CD4-positive, alpha-beta memory T cell (primary cell): ENCODE results near the gene HNRNPA1. TPM values are rescaled to one million over a fixed set of nuclear protein-coding genes. Genes with fewer than 3 reads are reported as not detected.
"Not testable (repeated sequence)": the region's sequence is repeated elsewhere in the genome, so short reads cannot be mapped to it uniquely, and the experiment has no call there.

Source experiments
- CTCF ChIA-PET: fragments of 350-600 bp; sonication (Branson Sonifier 250); formaldehyde crosslinking; loops from one replicate; lab custom pipeline; 2021; ENCODE audit warnings: inconsistent platforms; ENCODE audit not compliant: partially characterized antibody; lab: Charles Lee
- POLR2A ChIA-PET: fragments of 350-600 bp; sonication (Branson Sonifier 250); formaldehyde crosslinking; loops from one replicate; lab custom pipeline; 2021; ENCODE audit not compliant: partially characterized antibody; lab: Charles Lee
- DNase-seq, 5 donors: peaks; one replicate each; pipeline versions ENCODE4 v3.0.0 to v3.0.0-alpha.2; 2020 to 2022; ENCODE audit warnings: mixed read lengths in 1 of 5
- H3K27ac ChIP-seq: one replicate; pipeline ENCODE4 v1.7.0; 2013; ENCODE audit warnings: low read depth, low read length
- H3K27me3 ChIP-seq: 2 replicates; pipeline ENCODE4 v1.7.0; 2013; ENCODE audit warnings: mild to moderate bottlenecking, low read length, moderate library complexity; ENCODE audit not compliant: insufficient read depth
- H3K36me3 ChIP-seq: 2 replicates; pipeline ENCODE4 v1.7.0; 2013; ENCODE audit warnings: mild to moderate bottlenecking, low read length, moderate library complexity; ENCODE audit not compliant: insufficient read depth
- H3K4me1 ChIP-seq: 2 replicates; pipeline ENCODE4 v1.7.0; 2013; ENCODE audit warnings: mild to moderate bottlenecking, low read length, moderate library complexity; ENCODE audit not compliant: insufficient read depth
- H3K4me3 ChIP-seq, 2 donors: one replicate each; pipeline ENCODE4 v1.7.0; 2013; ENCODE audit warnings: low read length in 2 of 2, mild to moderate bottlenecking in 1 of 2
- H3K9me3 ChIP-seq, 2 donors: one replicate each; pipeline ENCODE4 v1.7.0; 2013; ENCODE audit warnings: low read length in 2 of 2, control low read depth in 1 of 2; ENCODE audit not compliant: control insufficient read depth in 1 of 2
- H3K27ac Mint-ChIP-seq, 7 donors: one replicate each; pipeline ENCODE4 v1.8.0; 2020 to 2021; ENCODE audit warnings: mixed read lengths in 7 of 7, mild to moderate bottlenecking in 6 of 7, inconsistent platforms in 3 of 7, moderate library complexity in 3 of 7
- H3K27me3 Mint-ChIP-seq, 2 donors: one replicate each; pipeline ENCODE4 v1.8.0; 2020 to 2021; ENCODE audit warnings: mixed read lengths in 2 of 2
- H3K36me3 Mint-ChIP-seq, 2 donors: one replicate each; pipeline ENCODE4 v1.8.0; 2020 to 2021; ENCODE audit warnings: mixed read lengths in 2 of 2, inconsistent platforms in 1 of 2, mild to moderate bottlenecking in 1 of 2
- H3K4me1 Mint-ChIP-seq, 4 donors: one replicate each; pipeline ENCODE4 v1.8.0; 2020 to 2021; ENCODE audit warnings: mixed read lengths in 4 of 4, mild to moderate bottlenecking in 1 of 4
- H3K4me3 Mint-ChIP-seq, 8 donors: one replicate each; pipeline ENCODE4 v1.8.0; 2020 to 2021; ENCODE audit warnings: mixed read lengths in 8 of 8, mild to moderate bottlenecking in 7 of 8, moderate library complexity in 6 of 8, inconsistent platforms in 3 of 8
- H3K9me3 Mint-ChIP-seq, 8 donors: one replicate each; pipeline ENCODE4 v1.8.0; 2020 to 2021; ENCODE audit warnings: mixed read lengths in 8 of 8, mild to moderate bottlenecking in 5 of 8, inconsistent platforms in 3 of 8, moderate library complexity in 1 of 8
- intact Hi-C: fragments of 100-400 bp; cut with micrococcal nuclease; formaldehyde crosslinking; loops from one replicate; pipeline ENCODE4 v1.15.1; 2023
- polyA plus RNA-seq, 2 donors: library from polyadenylated mRNA; unstranded; fragments of 300-500 nt; fragmentation: Illumina TruSeq; gene quantifications; one replicate each; pipeline ENCODE4 v1.2.3, GENCODE V29; 2021
- total RNA-seq, 2 experiments: library from RNA; stranded (reverse); gene quantifications; one replicate each; pipeline ENCODE4 v1.2.3, GENCODE V29; 2021

The HNRNPA1 gene
- total and polyA plus RNA-seq, 4 experiments from 2014 or later: 756 to 1,061 (median 972) TPM

GRCh38 chr12:54311051-54311450, 30.5 kb downstream of the HNRNPA1 start:
- Mint-ChIP-seq H3K27me3 (peaks cover 1 to 4% of the 10 kb centered on the region in 2 donors), H3K4me3 (no peak overlapping the region), H3K9me3 (no peaks in the 10 kb centered on the region), H3K36me3 (no peaks in the 10 kb centered on the region), H3K27ac (no peak overlapping the region), H3K4me1 (peaks cover 3 to 11% (median 9%) of the 10 kb centered on the region in 4 donors)
- Histone ChIP-seq H3K27ac (no peak overlapping the region), H3K4me3 (no peak overlapping the region), H3K36me3 (no peaks in the 10 kb centered on the region), H3K27me3 (no peaks in the 10 kb centered on the region), H3K9me3 (no peaks in the 10 kb centered on the region), H3K4me1 (peaks cover 7% of the 10 kb centered on the region)
- no peak for DNase-seq
- ChIA-PET POLR2A (interaction anchor here (0.8 kb wide), 1 partner anchor 19 kb away, joined by 3 read pairs; no protein-coding TSS in a partner anchor), CTCF (interaction anchor here (1.0 to 2.7 kb wide), 3 partner anchors 11 to 46 kb away, joined by 3 to 12 read pairs (median 3); partner anchors contain the start of gene NFE2)
- intact Hi-C loops: no loop called here

- H3K27ac Mint-ChIP-seq, H3K4me1 Mint-ChIP-seq, H3K4me1 ChIP-seq, DNase-seq, H3K36me3 Mint-ChIP-seq, H3K9me3 Mint-ChIP-seq, H3K36me3 ChIP-seq, H3K9me3 ChIP-seq, intact Hi-C loops, H3K4me3 Mint-ChIP-seq, H3K27me3 ChIP-seq, H3K4me3 ChIP-seq, H3K27ac ChIP-seq, H3K27me3 Mint-ChIP-seq, POLR2A ChIA-PET: not testable (repeated sequence)
- CTCF ChIA-PET: interaction anchor here (0.6 to 1.3 kb wide), 3 partner anchors 10 to 301 kb away, joined by 3 read pairs; no protein-coding TSS in a partner anchor
Measured at GRCh38 chr12:54312309-54312708, 31.8 kb downstream of the HNRNPA1 start.

- no peaks in the 10 kb centered on the region for H3K9me3 ChIP-seq
- H3K36me3 ChIP-seq: no peaks in the 10 kb centered on the region
- CTCF ChIA-PET: interaction anchor here (1.5 to 9.9 kb wide), 2 partner anchors 14 to 28 kb away, joined by 5 to 101 read pairs; no protein-coding TSS in a partner anchor
- Mint-ChIP-seq H3K9me3 (peaks cover 0 to 2% (median 0%) of the 10 kb centered on the region in 8 donors), H3K4me1 (peaks cover 10 to 18% (median 15%) of the 10 kb centered on the region in 4 donors), H3K36me3 (peaks cover 0 to 5% of the 10 kb centered on the region in 2 donors), H3K27ac (no peak overlapping the region), H3K4me3 (no peak overlapping the region), H3K27me3 (no peaks in the 10 kb centered on the region)
- peaks cover 15% of the 10 kb centered on the region for H3K4me1 ChIP-seq
- intact Hi-C loops: no loop called here
- DNase-seq: no peak
- no peak overlapping the region for H3K4me3 ChIP-seq
- POLR2A ChIA-PET: no interaction called here
- no peak overlapping the region for H3K27ac ChIP-seq
- H3K27me3 ChIP-seq: no peaks in the 10 kb centered on the region
Measured at GRCh38 chr12:54321363-54321762, 40.8 kb downstream of the HNRNPA1 start.

- no peaks in the 10 kb centered on the region for H3K9me3 ChIP-seq
- peaks cover 28 to 47% (median 38%) of the 10 kb centered on the region in 4 donors for H3K4me1 Mint-ChIP-seq
- no peaks in the 10 kb centered on the region for H3K27me3 Mint-ChIP-seq
- H3K9me3 Mint-ChIP-seq: peaks cover 0 to 2% (median 0%) of the 10 kb centered on the region in 8 donors
- no peaks in the 10 kb centered on the region for H3K27me3 ChIP-seq
- H3K4me1 ChIP-seq: peaks cover 44% of the 10 kb centered on the region
- peaks cover 0 to 6% of the 10 kb centered on the region in 2 donors for H3K36me3 Mint-ChIP-seq
- H3K4me3 ChIP-seq: peak within 1 kb of the TSS; percentile 92 to 93
- H3K27ac ChIP-seq: peak within 1 kb of the TSS; percentile 86
- H3K27ac Mint-ChIP-seq: peak within 1 kb of the TSS; percentile 93 to 99 (median 98)
- ChIA-PET CTCF (interaction anchor here (0.6 to 9.9 kb wide), 29 partner anchors 8 to 1716 kb away, joined by 3 to 101 read pairs (median 7); partner anchors contain the start of genes CBX5, HNRNPA1 and NFE2), POLR2A (interaction anchor here (0.7 to 4.3 kb wide), 19 partner anchors 9 to 173 kb away, joined by 3 to 69 read pairs (median 5); partner anchors contain the start of genes CBX5, HNRNPA1, NCKAP1L and NFE2)
- peak within 1 kb of the TSS; percentile 94 to 100 (median 98) for H3K4me3 Mint-ChIP-seq
- peak; percentile 93 to 99 (median 95) for DNase-seq
- intact Hi-C loops: loop anchor here (1.0 to 2.0 kb wide), 4 partner anchors 34 to 74 kb away; partner anchors contain the start of genes CBX5 and HNRNPA1
- H3K36me3 ChIP-seq: no peaks in the 10 kb centered on the region
Measured at GRCh38 chr12:54324617-54325441, 44.3 kb downstream of the HNRNPA1 start, which contains the start of gene COPZ1. Gene COPZ1, plus strand, starts transcription at chr12:54325131. Its CDS starts 33 bp downstream, at chr12:54325164.

- peak overlapping the region; percentile 93 to 99 (median 98) for H3K27ac Mint-ChIP-seq
- peak overlapping the region; percentile 94 to 100 (median 98) for H3K4me3 Mint-ChIP-seq
- not testable (repeated sequence) for H3K36me3 ChIP-seq, H3K36me3 Mint-ChIP-seq, H3K9me3 Mint-ChIP-seq, H3K27me3 ChIP-seq, DNase-seq, H3K9me3 ChIP-seq, H3K27me3 Mint-ChIP-seq
- Histone ChIP-seq H3K27ac (peak overlapping the region; percentile 86), H3K4me1 (peaks cover 52% of the 10 kb centered on the region), H3K4me3 (peak overlapping the region; percentile 92 to 93)
- intact Hi-C loops: loop anchor here (1.0 to 2.0 kb wide), 2 partner anchors 34 to 43 kb away; no protein-coding TSS in a partner anchor
- ChIA-PET POLR2A (interaction anchor here (0.8 to 4.3 kb wide), 14 partner anchors 8 to 172 kb away, joined by 3 to 69 read pairs (median 6); partner anchors contain the start of genes CBX5, HNRNPA1, NCKAP1L and NFE2), CTCF (interaction anchor here (0.6 to 9.9 kb wide), 25 partner anchors 9 to 109 kb away, joined by 3 to 101 read pairs (median 8); partner anchors contain the start of genes CBX5, HNRNPA1 and NFE2)
- H3K4me1 Mint-ChIP-seq: peaks cover 33 to 55% (median 45%) of the 10 kb centered on the region in 4 donors
Measured at GRCh38 chr12:54325442-54326109, 45.0 kb downstream of the HNRNPA1 start.

- POLR2A ChIA-PET: interaction anchor here (0.6 kb wide), 1 partner anchor 48 kb away, joined by 3 read pairs; the partner anchor contains the start of gene HNRNPA1
- Mint-ChIP-seq H3K27me3 (no peaks in the 10 kb centered on the region), H3K36me3 (peaks cover 0 to 10% of the 10 kb centered on the region in 2 donors), H3K4me3 (peak overlapping the region in 5 of 8 donors; percentile 17 to 75 (median 29)), H3K27ac (peak overlapping the region in 6 of 7 donors; percentile 43 to 89 (median 71)), H3K4me1 (peaks cover 43 to 81% (median 62%) of the 10 kb centered on the region in 4 donors), H3K9me3 (peaks cover 0 to 2% (median 0%) of the 10 kb centered on the region in 8 donors)
- Histone ChIP-seq H3K9me3 (no peaks in the 10 kb centered on the region), H3K36me3 (no peaks in the 10 kb centered on the region), H3K4me3 (no peak overlapping the region), H3K27me3 (no peaks in the 10 kb centered on the region), H3K4me1 (peaks cover 73% of the 10 kb centered on the region), H3K27ac (no peak overlapping the region)
- no peak for DNase-seq
- CTCF ChIA-PET: interaction anchor here (1.5 to 9.9 kb wide), 4 partner anchors 7 to 77 kb away, joined by 5 to 101 read pairs (median 8); no protein-coding TSS in a partner anchor
- intact Hi-C loops: no loop called here
Measured at GRCh38 chr12:54328595-54329337, 48.2 kb downstream of the HNRNPA1 start.
